Measurements from ENCODE around the gene LRP1B.

DNA sequence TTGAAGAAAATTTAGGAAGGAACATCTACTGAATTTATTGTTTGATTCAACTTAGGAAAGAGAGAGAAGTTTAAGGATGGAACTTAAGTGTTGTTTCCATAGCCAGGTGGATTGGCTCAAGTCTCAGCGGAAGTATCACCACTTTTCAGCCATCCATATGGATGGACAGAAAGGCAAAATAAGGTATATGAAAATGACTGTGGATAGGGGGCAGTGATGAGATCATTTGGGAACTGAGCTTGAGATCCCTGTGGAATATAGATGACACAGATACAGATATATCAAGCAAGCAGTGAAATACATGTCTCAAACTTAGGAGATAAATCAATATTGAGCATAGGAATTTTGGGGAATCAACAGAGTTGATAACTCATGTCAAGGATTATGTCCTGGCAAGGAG is 1887.9 kb downstream of the LRP1B start:
- TF ChIP-seq, protein P1, sequence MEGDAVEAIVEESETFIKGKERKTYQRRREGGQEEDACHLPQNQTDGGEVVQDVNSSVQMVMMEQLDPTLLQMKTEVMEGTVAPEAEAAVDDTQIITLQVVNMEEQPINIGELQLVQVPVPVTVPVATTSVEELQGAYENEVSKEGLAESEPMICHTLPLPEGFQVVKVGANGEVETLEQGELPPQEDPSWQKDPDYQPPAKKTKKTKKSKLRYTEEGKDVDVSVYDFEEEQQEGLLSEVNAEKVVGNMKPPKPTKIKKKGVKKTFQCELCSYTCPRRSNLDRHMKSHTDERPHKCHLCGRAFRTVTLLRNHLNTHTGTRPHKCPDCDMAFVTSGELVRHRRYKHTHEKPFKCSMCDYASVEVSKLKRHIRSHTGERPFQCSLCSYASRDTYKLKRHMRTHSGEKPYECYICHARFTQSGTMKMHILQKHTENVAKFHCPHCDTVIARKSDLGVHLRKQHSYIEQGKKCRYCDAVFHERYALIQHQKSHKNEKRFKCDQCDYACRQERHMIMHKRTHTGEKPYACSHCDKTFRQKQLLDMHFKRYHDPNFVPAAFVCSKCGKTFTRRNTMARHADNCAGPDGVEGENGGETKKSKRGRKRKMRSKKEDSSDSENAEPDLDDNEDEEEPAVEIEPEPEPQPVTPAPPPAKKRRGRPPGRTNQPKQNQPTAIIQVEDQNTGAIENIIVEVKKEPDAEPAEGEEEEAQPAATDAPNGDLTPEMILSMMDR (IDR thresholded peaks at IDR 0.05; ENCODE audit: low read length) = no peak
- no peak for TF ChIP-seq EZH2 (optimal IDR thresholded peaks at IDR 0.05; ENCODE audit: low read depth, low read length)
